GM12878 (cell line): Measurements from ENCODE around the gene PAPPA. TPM values are rescaled to one million over a fixed set of nuclear protein-coding genes. Genes with fewer than 3 reads are reported as not detected.

Source experiments
- ATAC-seq: fragments of 200-7000 bp; cut with Tn5 transposase; 3 replicates; pipeline ENCODE4 v1.9.1; 2020; ENCODE audit warnings: mild to moderate bottlenecking, moderate library complexity
- BruUV-seq: library from RNA; stranded (reverse); fragments of 400-500 nt; replicated peaks from 2 replicates; lab custom pipeline; 2021; lab: Mats Ljungman, UMichigan
- CTCF ChIA-PET: fragments of 300-600 bp; sonication (Branson Sonifier 250); formaldehyde crosslinking; extraction: SDS; loops from one replicate; lab custom pipeline; 2021; ENCODE audit warnings: inconsistent platforms; lab: Yijun Ruan, JAX
- POLR2A ChIA-PET: fragments of 350-600 bp; formaldehyde crosslinking; extraction: SDS; loops from one replicate; lab custom pipeline; 2021; ENCODE audit warnings: inconsistent platforms; lab: Charles Lee
- RAD21 ChIA-PET: fragments of 300-600 bp; sonication (Branson Sonifier 250); formaldehyde crosslinking; loops from one replicate; lab custom pipeline; 2023; ENCODE audit warnings: antibody characterized with exemption; ENCODE audit not compliant: unreplicated experiment; lab: Charles Lee
- SMC1A ChIA-PET: fragments of 300-600 bp; sonication (Branson Sonifier 250); formaldehyde crosslinking; loops from one replicate; lab custom pipeline; 2023; ENCODE audit not compliant: unreplicated experiment, uncharacterized antibody; lab: Charles Lee
- DNase-seq: peaks from one replicate; pipeline ENCODE4 v3.0.0-alpha.2; 2011; ENCODE audit warnings: low read depth, low spot score
- FAIRE-seq: peaks from 3 replicates; lab custom pipeline; 2011; peaks lifted over from hg19 to GRCh38; lab: Jason Lieb, UNC
- H2AFZ ChIP-seq: 2 replicates; pipeline ENCODE4 v1.6.0; 2011; ENCODE audit warnings: low read depth, low read length, control low read depth; ENCODE audit not compliant: control insufficient read depth
- H3K27ac ChIP-seq: 2 replicates; pipeline ENCODE4 v1.5.1; 2011; ENCODE audit warnings: control low read depth; ENCODE audit not compliant: control insufficient read depth, insufficient read depth
- H3K27me3 ChIP-seq, 2 experiments: replicated peaks in 1 of 2; 2 replicates each; pipeline versions ENCODE4 v1.6.0 to v1.6.1; 2011; ENCODE audit warnings: low read length in 1 of 2; ENCODE audit not compliant: control insufficient read depth in 2 of 2, insufficient read depth in 2 of 2
- H3K36me3 ChIP-seq, 2 experiments: 2 replicates each; pipeline ENCODE4 v1.5.1; 2011; ENCODE audit warnings: low read length in 1 of 2; ENCODE audit not compliant: control insufficient read depth in 2 of 2, insufficient read depth in 2 of 2
- H3K4me1 ChIP-seq: 2 replicates; pipeline ENCODE4 v1.6.1; 2011; ENCODE audit warnings: mild to moderate bottlenecking, low read length, moderate library complexity, mixed read lengths; ENCODE audit not compliant: control insufficient read depth, insufficient read depth
- H3K4me2 ChIP-seq: 2 replicates; pipeline ENCODE4 v1.6.0; 2011; ENCODE audit warnings: control low read depth; ENCODE audit not compliant: control insufficient read depth, insufficient read depth
- H3K4me3 ChIP-seq: fragments of 200-600 bp; sonication (generic); 2 replicates; pipeline ENCODE4 v1.5.1; 2016
- H3K79me2 ChIP-seq: 2 replicates; pipeline ENCODE4 v1.6.0; 2011; ENCODE audit warnings: low read length; ENCODE audit not compliant: control insufficient read depth, insufficient read depth
- H3K9ac ChIP-seq: 2 replicates; pipeline ENCODE4 v1.8.0; 2011; ENCODE audit warnings: low read length, control low read depth, mixed read lengths; ENCODE audit not compliant: control insufficient read depth, insufficient read depth
- H3K9me3 ChIP-seq: replicated peaks from 3 replicates; pipeline ENCODE4 v1.5.1; 2011; ENCODE audit warnings: mild to moderate bottlenecking, low read length; ENCODE audit not compliant: control insufficient read depth, insufficient read depth
- H4K20me1 ChIP-seq: 2 replicates; pipeline ENCODE4 v1.6.0; 2011; ENCODE audit not compliant: control insufficient read depth, insufficient read depth
- BCL11A ChIP-seq: IDR thresholded peaks from 2 replicates; pipeline ENCODE4 v1.6.1; 2011; ENCODE audit warnings: low read depth, low read length
- CUX1 ChIP-seq: IDR thresholded peaks from 2 replicates; pipeline ENCODE4 v1.6.1; 2012; ENCODE audit warnings: improper control_type of control experiment, low read depth, low read length; ENCODE audit not compliant: insufficient replicate concordance
- EED ChIP-seq: sonication (generic); IDR thresholded peaks from 2 replicates; pipeline ENCODE4 v1.6.1; 2016; ENCODE audit warnings: antibody characterized with exemption, low read depth
- EZH2 ChIP-seq: IDR thresholded peaks from 2 replicates; pipeline ENCODE4 v1.6.1; 2012; ENCODE audit warnings: low read depth, mild to moderate bottlenecking, control low read depth, inconsistent platforms, low read length, borderline replicate concordance; ENCODE audit not compliant: control insufficient read depth
- MYB ChIP-seq: fragments of 150-350 bp; IDR thresholded peaks from 2 replicates; pipeline ENCODE4 v1.6.1; 2014; ENCODE audit warnings: mild to moderate bottlenecking, low read depth, low read length, borderline replicate concordance
- NFYB ChIP-seq: IDR thresholded peaks from 2 replicates; pipeline ENCODE4 v1.6.1; 2011; ENCODE audit warnings: low read depth, mild to moderate bottlenecking, low read length, improper control_type of control experiment, moderate library complexity; ENCODE audit not compliant: insufficient read depth
- POLR2AphosphoS2 ChIP-seq: IDR thresholded peaks from 2 replicates; pipeline ENCODE4 v1.6.1; 2011; ENCODE audit warnings: low read depth, mild to moderate bottlenecking, low read length, improper control_type of control experiment, moderate library complexity
- RAD21 ChIP-seq: IDR thresholded peaks from 2 replicates; pipeline ENCODE4 v1.6.1; 2011; ENCODE audit warnings: mild to moderate bottlenecking, low read depth, low read length, moderate library complexity; ENCODE audit not compliant: insufficient read depth
- SUZ12 ChIP-seq: fragments of 200-600 bp; sonication (generic); IDR thresholded peaks from one replicate; pipeline ENCODE4 v1.6.1; 2018; ENCODE audit warnings: antibody characterized with exemption, mild to moderate bottlenecking; ENCODE audit not compliant: unreplicated experiment
- TCF12 ChIP-seq: IDR thresholded peaks from 2 replicates; pipeline ENCODE4 v1.6.1; 2011; ENCODE audit warnings: low read depth, mild to moderate bottlenecking, low read length
- ZNF592 ChIP-seq: fragments of 450-650 bp; IDR thresholded peaks from 2 replicates; pipeline ENCODE4 v1.6.1; 2017; ENCODE audit warnings: mild to moderate bottlenecking, moderate library complexity
- WGBS: methylation state at CpG from one replicate; pipeline ENCODE4 v1.1.6; 2016; ENCODE audit warnings: low lambda C conversion rate; ENCODE audit not compliant: insufficient replicate concordance, insufficient coverage; ENCODE audit errors: missing lambda C conversion rate; 5-methylcytosine and 5-hydroxymethylcytosine counted together
- in situ Hi-C: fragments of 300-500 bp; cut with MboI; formaldehyde crosslinking; loops from 9 replicates; pipeline ENCODE4 v1.14.3; 2018; ENCODE audit warnings: mixed read lengths
- intact Hi-C: fragments of 100-400 bp; cut with micrococcal nuclease; formaldehyde crosslinking; loops from one replicate; pipeline ENCODE4 v1.14.2; 2022; ENCODE audit not compliant: unreplicated experiment
- polyA plus RNA-seq, 11 experiments: library from polyadenylated mRNA; depleted of rRNA in 4 of 11; unstranded in 6 of 11; stranded (reverse) in 5 of 11; fragments of >200 nt; fragmentation: Nextera tagmentation in 4 of 11; fragmentation: Illumina TruSeq in 1 of 11; extraction: Ambion mirVana in 4 of 11; extraction: Trizol in 1 of 11; gene quantifications; 1 replicate in 1 of 11; 2 replicates in 10 of 11; pipeline versions ENCODE4 v1.2.1 to v1.2.3, GENCODE V29; 2011 to 2016; ENCODE audit warnings: inconsistent platforms in 2 of 11, missing spikeins in 2 of 11, low read depth in 1 of 11
- total RNA-seq, 4 experiments: library from RNA; depleted of rRNA in 3 of 4; stranded (reverse); fragments of >200 nt in 3 of 4; fragmentation: Illumina TruSeq in 1 of 4; extraction: Trizol in 1 of 4; gene quantifications; 2 replicates each; pipeline versions ENCODE4 v1.2.1 to v1.2.3, GENCODE V29; 2013 to 2021

Gene PAPPA
- total and polyA plus RNA-seq, 10 of the 15 experiments (the other 5 are each of a cell fraction or from before 2014, with no cell fraction given), result under 0.01 to 0.19 (median 0.02) TPM; not detected in 4

GRCh38 chr9:116264361-116264760, 110.8 kb downstream of the PAPPA start:
- no peak for DNase-seq
- Histone ChIP-seq H2AFZ (no peak overlapping the region), H3K36me3 (no peaks in the 10 kb centered on the region), H3K4me2 (no peak overlapping the region), H3K4me1 (no peaks in the 10 kb centered on the region), H3K9ac (no peak overlapping the region)
- POLR2A ChIA-PET, result no interaction called here
- TF ChIP-seq SUZ12 (no peak), ZNF592 (no peak), NFYB (no peak), POLR2AphosphoS2 (no peak), EZH2 (no peak), RAD21 (no peak), MYB (no peak), EED (no peak), BCL11A (no peak), CUX1 (no peak), TCF12 (no peak)
- TF ChIP-seq, all 136 proteins: peak for 0
- Histone ChIP-seq H3K27me3 (no peaks in the 10 kb centered on the region; a peak in 1 of 4 replicates), H3K4me3 (no peak overlapping the region), H4K20me1 (no peaks in the 10 kb centered on the region), H3K79me2 (no peaks in the 10 kb centered on the region), H3K9me3 (no peaks in the 10 kb centered on the region), H3K27ac (no peak overlapping the region)
- in situ Hi-C loops, result no loop called here
- intact Hi-C loops, result loop anchor here (10.0 kb wide), 2 partner anchors 60 to 290 kb away; no protein-coding TSS in a partner anchor
- no TSS peak for BruUV-seq
- FAIRE-seq, result no peak
- ATAC-seq, result no peak
- ChIA-PET RAD21 (no interaction called here), CTCF (no interaction called here), SMC1A (no interaction called here)
- WGBS, result 33% methylated on average over 1 of the region's 1 CpG
